Muscle layer of colon (tissue), 2 donors: Measurements from ENCODE around the gene SLC22A15.

Experiments used
- H3K27ac ChIP-seq: one replicate; pipeline ENCODE4 v1.7.0; 2013; ENCODE audit warnings: low read depth, mild to moderate bottlenecking, low read length, moderate library complexity
- H3K27me3 ChIP-seq, 2 donors: one replicate each; pipeline ENCODE4 v1.7.0; 2013; ENCODE audit warnings: low read length in 2 of 2, mild to moderate bottlenecking in 2 of 2; ENCODE audit not compliant: insufficient read depth in 2 of 2, control insufficient read depth in 1 of 2
- H3K36me3 ChIP-seq: one replicate; pipeline ENCODE4 v1.7.0; 2013; ENCODE audit warnings: mild to moderate bottlenecking, low read length; ENCODE audit not compliant: insufficient read depth
- H3K4me1 ChIP-seq: one replicate; pipeline ENCODE4 v1.7.0; 2013; ENCODE audit warnings: mild to moderate bottlenecking, low read length; ENCODE audit not compliant: insufficient read depth
- H3K4me3 ChIP-seq, 2 donors: one replicate each; pipeline ENCODE4 v1.7.0; 2013; ENCODE audit warnings: low read length in 2 of 2, low read depth in 1 of 2, mild to moderate bottlenecking in 1 of 2, moderate library complexity in 1 of 2
- H3K9ac ChIP-seq: one replicate; pipeline ENCODE4 v1.7.0; 2013; ENCODE audit warnings: low read length
- H3K9me3 ChIP-seq: one replicate; pipeline ENCODE4 v1.7.0; 2013; ENCODE audit warnings: mild to moderate bottlenecking, low read length
- donor health status: abdominal sarcoma.
- donor health status: Adenocarcinoma of cecum.

The SLC22A15 gene

GRCh38 chr1:116012716-116013115, 36.4 kb downstream of the SLC22A15 start:
- Histone ChIP-seq H3K9ac (no peak overlapping the region), H3K36me3 (no peaks in the 10 kb centered on the region), H3K27me3 (no peaks in the 10 kb centered on the region), H3K4me1 (no peaks in the 10 kb centered on the region), H3K4me3 (no peak overlapping the region), H3K9me3 (no peaks in the 10 kb centered on the region), H3K27ac (no peak overlapping the region)

GRCh38 chr1:116015679-116016078, 39.4 kb downstream of the SLC22A15 start:
- Histone ChIP-seq H3K9ac (no peak overlapping the region), H3K27me3 (no peaks in the 10 kb centered on the region), H3K36me3 (no peaks in the 10 kb centered on the region), H3K4me3 (no peak overlapping the region), H3K4me1 (no peaks in the 10 kb centered on the region), H3K27ac (no peak overlapping the region), H3K9me3 (no peaks in the 10 kb centered on the region)

GRCh38 chr1:116018007-116018406, 41.7 kb downstream of the SLC22A15 start:
- Histone ChIP-seq H3K36me3 (no peaks in the 10 kb centered on the region), H3K4me3 (no peak overlapping the region), H3K27ac (no peak overlapping the region), H3K4me1 (no peaks in the 10 kb centered on the region), H3K27me3 (no peaks in the 10 kb centered on the region), H3K9me3 (no peaks in the 10 kb centered on the region), H3K9ac (no peak overlapping the region)

GRCh38 chr1:116019653-116020253, 43.4 kb downstream of the SLC22A15 start:
- no peaks in the 10 kb centered on the region for H3K36me3 ChIP-seq
- no peak overlapping the region for H3K27ac ChIP-seq
- no peak overlapping the region for H3K9ac ChIP-seq
- H3K4me3 ChIP-seq: no peak overlapping the region
- H3K27me3 ChIP-seq: no peaks in the 10 kb centered on the region
- no peaks in the 10 kb centered on the region for H3K4me1 ChIP-seq
- H3K9me3 ChIP-seq: no peaks in the 10 kb centered on the region

GRCh38 chr1:116020668-116021272, 44.5 kb downstream of the SLC22A15 start:
- Histone ChIP-seq H3K9me3 (no peaks in the 10 kb centered on the region), H3K27me3 (no peaks in the 10 kb centered on the region), H3K4me3 (no peak overlapping the region), H3K27ac (no peak overlapping the region), H3K36me3 (no peaks in the 10 kb centered on the region), H3K9ac (no peak overlapping the region), H3K4me1 (no peaks in the 10 kb centered on the region)

- Histone ChIP-seq H3K9me3 (no peaks in the 10 kb centered on the region), H3K36me3 (no peaks in the 10 kb centered on the region), H3K27me3 (no peaks in the 10 kb centered on the region), H3K4me3 (no peak overlapping the region), H3K4me1 (no peaks in the 10 kb centered on the region), H3K9ac (no peak overlapping the region), H3K27ac (no peak overlapping the region)
Observed at GRCh38 chr1:116024626-116025025, 48.3 kb downstream of the SLC22A15 start.

GRCh38 chr1:116026631-116027030, 50.3 kb downstream of the SLC22A15 start:
- Histone ChIP-seq H3K36me3 (no peaks in the 10 kb centered on the region), H3K9ac (no peak overlapping the region), H3K4me3 (no peak overlapping the region), H3K27me3 (no peaks in the 10 kb centered on the region), H3K4me1 (no peaks in the 10 kb centered on the region), H3K27ac (no peak overlapping the region), H3K9me3 (no peaks in the 10 kb centered on the region)

GRCh38 chr1:116031302-116031835, 55.1 kb downstream of the SLC22A15 start:
- H3K36me3 ChIP-seq: no peaks in the 10 kb centered on the region
- no peaks in the 10 kb centered on the region for H3K4me1 ChIP-seq
- H3K9me3 ChIP-seq: no peaks in the 10 kb centered on the region
- no peak overlapping the region for H3K27ac ChIP-seq
- H3K9ac ChIP-seq: no peak overlapping the region
- H3K27me3 ChIP-seq: no peaks in the 10 kb centered on the region
- no peak overlapping the region for H3K4me3 ChIP-seq

GRCh38 chr1:116033322-116033721, 57.0 kb downstream of the SLC22A15 start:
- no peaks in the 10 kb centered on the region for H3K27me3 ChIP-seq
- no peaks in the 10 kb centered on the region for H3K36me3 ChIP-seq
- H3K9me3 ChIP-seq: no peaks in the 10 kb centered on the region
- H3K4me3 ChIP-seq: no peak overlapping the region
- H3K4me1 ChIP-seq: no peaks in the 10 kb centered on the region
- H3K9ac ChIP-seq: no peak overlapping the region
- no peak overlapping the region for H3K27ac ChIP-seq

GRCh38 chr1:116036255-116036654, 59.9 kb downstream of the SLC22A15 start:
- Histone ChIP-seq H3K36me3 (no peaks in the 10 kb centered on the region), H3K27ac (no peak overlapping the region)

GRCh38 chr1:116038679-116039078, 62.4 kb downstream of the SLC22A15 start:
- Histone ChIP-seq H3K4me3 (no peak overlapping the region), H3K27ac (no peak overlapping the region), H3K27me3 (no peaks in the 10 kb centered on the region), H3K4me1 (no peaks in the 10 kb centered on the region), H3K9ac (no peak overlapping the region), H3K36me3 (no peaks in the 10 kb centered on the region), H3K9me3 (no peaks in the 10 kb centered on the region)

More at GRCh38 chr1:116036255-116036654, 59.9 kb downstream of the SLC22A15 start:
- no peaks in the 10 kb centered on the region for H3K4me1 ChIP-seq
- H3K27me3 ChIP-seq: no peaks in the 10 kb centered on the region
- H3K9me3 ChIP-seq: no peaks in the 10 kb centered on the region
- H3K4me3 ChIP-seq: no peak overlapping the region
- no peak overlapping the region for H3K9ac ChIP-seq

GRCh38 chr1:116044071-116044470, 67.8 kb downstream of the SLC22A15 start:
- H3K36me3 ChIP-seq: no peaks in the 10 kb centered on the region
- H3K4me1 ChIP-seq: no peaks in the 10 kb centered on the region
- H3K27ac ChIP-seq: no peak overlapping the region
- H3K9me3 ChIP-seq: no peaks in the 10 kb centered on the region
- no peaks in the 10 kb centered on the region for H3K27me3 ChIP-seq
- H3K9ac ChIP-seq: no peak overlapping the region
- H3K4me3 ChIP-seq: no peak overlapping the region
